Activated naive CD4-positive, alpha-beta T cell treated with Interleukin-2 at 50 U/mL for 16 hours (primary cell): Measurements from ENCODE around the gene CACNA1B.
A peak's percentile ranks its signal among the peaks of the same experiment; 100 is the strongest.
"Not testable (repeated sequence)": the region's sequence is repeated elsewhere in the genome, so short reads cannot be mapped to it uniquely, and the experiment has no call there.

Experiments used
- DNase-seq: peaks from one replicate; pipeline ENCODE4 v3.0.0-alpha.2; 2020

CACNA1B gene

DNA sequence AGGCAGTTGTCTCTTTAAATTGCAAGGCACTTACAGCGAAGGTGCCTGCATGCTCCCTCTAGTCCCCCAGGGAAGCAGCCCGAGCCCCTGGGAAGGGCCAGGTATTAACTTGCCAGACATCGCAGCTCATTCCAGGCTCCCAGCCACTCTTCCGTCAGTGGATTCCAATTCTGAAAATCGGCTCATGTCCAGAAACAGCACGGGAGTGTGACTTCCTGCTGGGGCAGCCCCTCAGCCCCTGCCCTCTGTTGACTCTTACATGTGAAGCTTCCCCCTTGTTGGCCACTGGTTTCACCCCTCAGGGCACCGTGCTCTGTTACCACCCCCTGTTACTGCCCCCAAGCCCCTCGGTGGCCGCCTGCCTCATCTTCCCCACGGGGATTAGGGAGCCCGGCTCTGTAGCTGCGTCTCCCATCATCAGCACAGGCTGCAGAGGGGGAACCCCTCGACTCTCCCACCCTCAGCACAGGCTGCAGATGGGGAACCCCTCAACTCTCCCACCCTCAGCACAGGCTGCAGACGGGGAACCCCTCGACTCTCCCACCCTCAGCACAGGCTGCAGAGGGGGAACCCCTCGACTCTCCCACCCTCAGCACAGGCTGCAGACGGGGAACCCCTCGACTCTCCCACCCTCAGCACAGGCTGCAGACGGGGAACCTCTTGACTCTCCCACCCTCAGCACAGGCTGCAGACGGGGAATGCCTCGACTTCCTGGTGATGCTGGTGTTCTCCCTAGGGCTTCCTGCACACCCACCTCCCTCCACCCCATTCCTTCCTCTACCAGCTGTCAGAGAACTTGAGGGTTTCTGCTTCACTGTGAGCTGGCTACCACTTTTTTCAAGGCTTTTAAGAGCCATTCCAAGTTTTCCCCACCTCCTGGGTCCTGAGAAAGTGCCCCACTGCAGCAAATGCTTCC is 11.1 kb upstream of the CACNA1B start:
- no peak for DNase-seq

DNA sequence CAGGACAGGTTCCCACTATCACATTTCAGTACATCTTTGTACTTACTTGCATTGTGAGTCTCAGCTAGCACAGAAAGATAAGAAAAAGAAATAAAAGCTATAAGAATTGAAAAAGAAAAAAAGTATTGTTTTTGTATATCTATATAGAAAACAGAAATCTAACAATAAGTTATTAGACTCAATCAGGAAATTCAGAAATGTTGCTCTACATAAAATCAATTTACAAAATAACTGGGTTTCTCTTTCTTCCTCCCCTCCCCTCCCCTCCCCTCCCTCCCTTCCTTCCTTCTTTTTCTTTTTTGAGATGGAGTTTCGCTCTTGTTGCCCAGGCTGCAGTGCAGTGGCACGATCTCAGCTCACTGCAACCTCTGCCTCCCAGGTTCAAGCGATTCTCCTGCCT is 7.2 kb upstream of the CACNA1B start:
- DNase-seq: no peak

DNA sequence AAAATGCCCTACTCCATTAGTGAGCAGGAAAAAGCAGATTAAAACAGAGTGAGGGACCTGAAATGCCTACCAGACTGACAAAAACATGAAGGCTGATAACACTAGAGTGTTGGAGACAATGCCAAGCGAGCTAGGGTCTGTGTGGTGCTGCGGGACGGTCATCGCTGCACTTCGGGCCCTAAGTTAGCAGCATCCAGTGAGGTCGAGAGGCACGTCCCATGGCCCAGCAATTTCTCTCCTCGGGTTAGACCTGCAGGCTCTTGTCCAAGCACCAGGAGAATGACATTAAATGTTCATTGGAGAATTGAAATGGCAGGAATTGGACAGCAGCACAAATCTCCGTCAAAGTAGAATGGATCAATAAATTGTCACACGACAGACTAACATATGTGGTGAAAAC is 5.3 kb upstream of the CACNA1B start:
- no peak for DNase-seq

DNA sequence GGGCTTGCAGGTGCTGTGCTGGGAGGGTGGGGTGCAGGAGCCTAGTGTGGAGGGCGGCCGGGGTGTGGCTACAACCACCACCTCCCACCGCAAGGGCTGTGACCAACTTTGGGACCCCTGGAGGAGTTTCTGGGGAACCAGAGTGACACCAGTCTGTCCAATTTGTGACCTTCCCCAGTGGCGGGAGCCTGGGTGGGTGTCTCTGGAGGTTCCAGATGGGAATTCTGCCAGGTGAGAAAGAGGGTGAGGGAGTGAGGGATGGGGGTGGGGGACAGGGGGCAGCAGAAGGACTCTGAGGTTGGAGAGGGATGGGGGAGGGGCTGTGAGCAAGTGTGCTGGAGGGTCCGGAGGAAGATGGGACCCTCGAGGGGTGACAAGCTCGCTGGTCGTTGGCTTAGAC is 4.2 kb upstream of the CACNA1B start:
- DNase-seq: no peak

DNA sequence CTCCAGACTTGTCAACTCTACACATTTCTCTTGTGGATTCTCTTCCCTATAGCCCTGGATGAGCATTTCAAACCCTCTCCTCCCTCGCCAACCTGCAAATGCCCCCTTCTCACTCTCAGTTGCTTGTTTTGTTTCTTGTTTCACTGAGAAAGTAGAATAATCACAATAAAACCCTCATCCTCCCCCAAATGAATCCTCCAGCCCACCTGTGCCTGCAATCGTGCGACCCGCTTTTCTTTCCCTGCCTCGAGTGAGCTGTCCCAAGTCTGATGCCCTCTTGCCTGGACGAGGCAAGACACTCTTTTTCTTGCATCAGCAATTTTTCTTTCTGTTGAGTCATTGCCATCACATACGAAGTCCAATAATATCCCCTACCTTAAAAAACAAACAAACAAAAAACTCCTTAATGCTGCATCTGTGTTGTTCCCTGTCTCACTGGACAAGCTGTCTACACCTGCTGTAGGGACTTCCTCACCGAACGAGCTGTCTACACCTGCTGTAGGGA is 3.7 kb upstream of the CACNA1B start:
- DNase-seq: no peak

DNA sequence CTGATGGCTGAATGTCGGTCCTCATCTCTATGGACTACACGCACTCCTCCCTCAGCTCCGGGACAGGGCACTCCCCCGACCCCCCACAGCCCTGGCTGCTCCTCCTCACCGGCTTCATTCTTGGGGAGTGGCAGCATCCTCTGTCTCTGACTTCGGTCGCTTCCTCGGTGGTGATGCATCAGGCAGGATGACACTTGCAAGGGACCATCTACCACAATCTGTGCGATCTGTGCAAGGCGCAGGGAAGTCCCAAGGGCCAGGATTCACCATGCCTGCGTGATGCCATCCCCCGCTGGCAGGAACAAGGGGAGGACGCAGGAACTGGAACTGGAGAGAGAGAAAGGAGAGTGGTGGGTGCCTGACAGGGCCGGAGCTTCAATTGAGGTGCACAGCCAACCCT is 2.2 kb upstream of the CACNA1B start:
- no peak for DNase-seq

DNA sequence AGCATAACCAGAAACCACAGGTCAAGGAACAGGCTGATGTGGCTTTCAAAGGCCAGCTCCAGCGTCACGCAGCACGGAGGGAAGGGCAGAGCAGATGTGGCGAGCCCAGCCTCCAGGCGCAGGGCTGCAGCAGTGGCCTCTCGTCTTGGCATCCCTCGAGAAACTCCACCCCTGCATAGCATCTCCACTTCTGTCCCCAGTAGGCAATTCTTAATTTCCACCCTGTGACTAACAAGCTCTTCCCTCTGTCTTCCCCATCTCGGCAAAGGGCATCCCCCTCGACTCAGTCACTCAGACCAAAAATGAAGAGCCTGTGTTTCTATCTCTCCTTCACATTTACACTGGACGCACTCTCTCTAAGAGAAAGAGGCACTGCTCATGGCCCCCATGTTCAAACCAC is 1.7 kb upstream of the CACNA1B start:
- DNase-seq: no peak

DNA sequence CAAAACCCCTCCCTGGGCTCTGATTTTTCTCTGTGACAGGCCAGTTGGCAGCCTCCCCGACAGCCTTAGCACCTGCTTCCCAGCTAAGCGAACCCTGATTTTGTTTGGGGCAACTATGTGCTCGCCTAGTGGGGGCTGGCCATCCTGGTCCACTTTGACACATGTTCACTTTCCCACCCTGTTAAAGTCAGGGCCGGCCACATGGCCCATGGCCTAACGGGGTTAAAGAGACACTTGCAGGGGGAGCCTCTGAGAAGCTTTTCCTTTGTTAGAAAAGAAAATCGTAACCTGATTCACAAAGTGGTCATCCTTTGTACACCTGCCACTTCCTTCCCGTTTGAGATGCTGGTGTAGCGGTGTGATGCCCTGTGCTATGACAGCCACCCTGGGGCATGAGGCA is 1.3 kb upstream of the CACNA1B start:
- no peak for DNase-seq

DNA sequence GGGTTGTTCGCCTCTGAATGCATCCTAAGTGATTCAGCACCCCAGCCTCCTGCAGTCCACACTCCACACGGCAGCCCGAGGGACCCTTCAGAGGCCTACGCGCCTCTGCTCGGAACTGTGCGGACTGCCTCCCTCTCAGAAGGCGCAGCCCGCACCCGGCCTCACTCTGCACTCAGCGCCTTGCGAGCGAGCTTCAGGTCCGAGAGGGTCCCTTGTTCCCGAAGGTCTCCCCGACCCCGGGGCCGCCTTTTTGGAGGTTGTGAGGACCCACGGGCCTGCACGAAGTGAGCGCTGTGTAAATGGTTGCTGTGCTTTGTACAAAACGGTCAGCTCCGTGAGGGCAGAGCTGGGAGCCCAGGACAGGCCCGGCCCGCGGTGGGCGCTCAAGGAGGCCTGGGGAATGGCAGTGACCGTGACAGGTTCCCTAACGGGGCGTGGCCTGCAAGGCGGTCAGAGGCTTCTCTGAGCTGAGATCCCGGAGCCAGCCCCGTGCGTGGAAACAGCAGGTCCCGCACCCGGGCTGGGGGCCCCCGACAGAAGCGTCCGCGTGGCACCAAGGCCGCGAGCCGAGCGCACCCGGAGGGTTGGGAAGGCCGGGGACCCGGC is 698 bp upstream of the CACNA1B start:
- no peak for DNase-seq

DNA sequence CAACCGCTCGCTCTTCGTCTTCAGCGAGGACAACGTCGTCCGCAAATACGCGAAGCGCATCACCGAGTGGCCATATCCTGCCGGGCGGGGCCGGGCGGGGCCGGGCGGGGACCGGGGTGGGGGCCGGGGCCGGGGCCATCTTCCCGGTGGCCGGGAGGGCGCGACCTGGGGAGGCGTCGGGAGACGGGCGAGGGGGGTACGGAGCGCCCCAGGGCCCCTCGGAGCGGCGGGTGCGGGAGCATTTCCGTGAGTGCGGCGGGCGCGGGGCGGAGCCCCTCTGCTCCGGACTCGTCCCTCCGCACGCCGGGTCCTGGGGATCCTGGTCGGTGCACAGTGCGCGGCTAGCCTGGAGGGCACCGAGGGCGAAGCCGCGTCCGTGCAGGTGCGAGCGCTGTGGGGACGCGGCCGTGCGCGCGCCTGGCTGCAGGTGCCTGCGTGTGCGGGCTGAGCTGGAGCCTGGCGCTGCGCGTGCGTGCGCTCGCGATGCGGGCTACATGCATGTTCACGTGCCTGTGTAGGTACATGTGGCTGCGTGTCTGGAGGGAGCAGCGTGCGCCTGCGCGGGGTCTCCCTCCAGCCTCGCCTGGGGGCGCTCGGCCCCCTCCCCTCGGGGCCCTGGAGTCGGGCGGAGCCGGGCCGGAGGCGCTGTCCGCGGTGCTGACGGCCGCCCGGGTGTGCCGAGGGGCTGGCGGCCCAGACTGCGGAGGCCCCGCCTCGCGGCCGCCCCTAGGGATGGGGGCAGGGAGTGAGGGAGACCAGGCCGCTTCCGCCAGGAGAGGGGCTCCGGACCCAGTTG is 762 bp downstream of the CACNA1B start:
- DNase-seq: peak; percentile 8

DNA sequence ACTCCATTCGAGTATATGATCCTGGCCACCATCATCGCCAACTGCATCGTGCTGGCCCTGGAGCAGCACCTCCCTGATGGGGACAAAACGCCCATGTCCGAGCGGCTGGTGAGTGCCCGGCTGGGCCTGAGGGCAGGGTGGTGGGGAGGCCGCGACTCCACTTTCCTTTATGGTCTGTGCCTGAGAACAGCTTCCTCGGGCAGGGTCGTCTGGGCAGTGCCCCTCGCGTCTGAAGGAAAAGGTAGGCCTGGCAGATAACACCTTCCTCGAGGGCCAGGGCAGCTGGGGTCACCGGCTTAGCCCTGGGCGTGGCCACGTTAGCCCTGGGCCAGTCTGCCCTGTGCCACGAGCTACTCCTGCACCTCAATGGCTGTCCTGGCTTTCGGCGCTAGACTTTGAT is 1.5 kb downstream of the CACNA1B start:
- no peak for DNase-seq

DNA sequence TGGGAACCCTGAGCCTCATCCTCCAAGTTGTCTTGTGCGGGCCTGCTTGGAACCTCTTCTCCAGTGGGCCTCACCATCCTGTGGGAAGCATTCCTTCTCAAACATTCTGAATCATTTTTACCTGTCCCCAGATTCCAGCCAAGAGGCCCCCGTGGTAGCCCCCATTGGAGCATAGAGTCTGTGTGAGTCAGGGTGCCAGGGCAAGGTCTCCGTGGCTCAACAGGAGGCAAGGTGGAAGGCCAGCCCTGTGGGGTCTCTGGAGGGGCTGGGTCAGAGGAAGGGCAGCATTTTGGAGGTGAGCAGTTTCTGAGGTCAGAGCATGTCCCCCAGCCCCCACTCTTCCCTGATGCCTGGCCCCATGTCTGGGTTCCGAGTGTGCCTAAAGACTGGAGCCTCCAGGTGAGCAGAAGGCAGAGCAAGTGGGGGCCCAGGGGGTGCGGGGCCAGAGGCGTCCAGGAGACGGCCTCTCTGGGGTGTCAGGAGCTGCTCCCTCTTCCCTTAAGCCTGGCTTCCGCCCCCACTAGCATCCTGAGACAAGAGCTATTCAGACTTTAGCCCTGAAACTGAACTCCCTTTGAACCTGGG is 2.1 kb downstream of the CACNA1B start:
- DNase-seq: no peak

DNA sequence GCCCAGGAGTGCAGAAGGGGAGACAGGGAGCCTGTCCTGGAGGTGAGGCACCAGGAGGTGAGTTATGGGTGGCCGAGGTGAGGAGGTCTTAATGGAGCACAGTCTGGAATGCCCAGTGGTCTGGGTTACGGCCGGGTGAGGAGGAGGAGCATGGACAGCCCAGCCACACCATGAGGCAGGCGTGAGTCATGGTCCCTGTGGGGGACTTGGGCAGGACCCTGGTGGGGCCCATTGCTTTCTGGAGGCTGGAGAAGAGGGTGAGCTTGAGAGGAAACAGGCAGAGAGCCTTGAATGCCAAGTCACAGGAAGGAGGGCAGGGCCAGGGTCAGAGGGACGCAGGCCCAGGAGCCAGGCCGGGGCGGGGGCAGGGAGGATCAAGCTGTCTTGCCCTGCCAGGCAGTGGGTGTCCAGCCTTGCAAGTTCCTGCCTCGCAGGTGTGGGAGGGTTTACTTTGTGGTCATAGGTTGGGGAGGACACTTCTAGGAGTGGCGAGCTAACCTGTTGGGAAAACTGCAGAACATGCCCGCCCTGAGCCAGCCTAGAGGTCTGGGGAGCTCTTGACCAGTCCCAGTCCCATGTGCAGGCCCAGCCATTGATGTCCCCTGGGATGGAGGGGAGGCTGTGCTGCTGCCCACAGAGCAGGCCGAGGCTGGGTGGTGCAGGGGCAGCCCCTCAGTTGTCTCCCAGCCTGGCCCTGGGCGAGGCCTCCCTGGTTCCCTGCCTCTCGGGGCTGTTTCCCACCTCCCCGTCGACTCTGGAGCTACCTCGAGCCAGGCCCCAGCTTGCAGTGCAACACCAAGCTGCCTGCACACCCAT is 2.8 kb downstream of the CACNA1B start:
- no peak for DNase-seq

DNA sequence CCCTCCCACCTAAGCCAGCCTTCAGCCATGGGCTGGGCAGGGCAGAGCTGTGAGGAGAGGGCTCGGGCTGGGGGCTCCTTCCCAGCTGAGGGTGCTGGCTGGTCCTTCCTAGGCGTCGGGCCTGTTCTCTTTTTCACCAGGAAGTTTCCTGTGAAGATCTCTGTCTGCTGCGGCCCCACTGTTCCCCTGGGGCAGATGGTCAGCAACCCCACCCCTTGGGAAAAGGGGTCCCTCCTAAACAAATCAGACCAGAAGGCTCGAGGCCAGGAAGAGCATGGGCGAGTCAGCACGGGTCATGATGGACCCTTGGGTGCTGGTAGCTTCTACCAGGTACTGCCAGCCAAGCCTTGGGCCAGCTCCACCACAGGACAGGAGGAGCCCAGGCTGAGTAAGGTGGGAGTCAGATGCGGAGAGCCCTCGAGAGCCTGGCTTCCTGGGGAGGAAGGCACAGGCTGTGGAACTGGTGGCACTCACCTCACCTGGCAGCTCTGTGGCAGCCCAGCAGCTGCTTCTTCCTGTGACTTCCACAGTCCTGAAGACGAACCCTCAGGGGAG is 3.5 kb downstream of the CACNA1B start:
- DNase-seq: no peak

DNA sequence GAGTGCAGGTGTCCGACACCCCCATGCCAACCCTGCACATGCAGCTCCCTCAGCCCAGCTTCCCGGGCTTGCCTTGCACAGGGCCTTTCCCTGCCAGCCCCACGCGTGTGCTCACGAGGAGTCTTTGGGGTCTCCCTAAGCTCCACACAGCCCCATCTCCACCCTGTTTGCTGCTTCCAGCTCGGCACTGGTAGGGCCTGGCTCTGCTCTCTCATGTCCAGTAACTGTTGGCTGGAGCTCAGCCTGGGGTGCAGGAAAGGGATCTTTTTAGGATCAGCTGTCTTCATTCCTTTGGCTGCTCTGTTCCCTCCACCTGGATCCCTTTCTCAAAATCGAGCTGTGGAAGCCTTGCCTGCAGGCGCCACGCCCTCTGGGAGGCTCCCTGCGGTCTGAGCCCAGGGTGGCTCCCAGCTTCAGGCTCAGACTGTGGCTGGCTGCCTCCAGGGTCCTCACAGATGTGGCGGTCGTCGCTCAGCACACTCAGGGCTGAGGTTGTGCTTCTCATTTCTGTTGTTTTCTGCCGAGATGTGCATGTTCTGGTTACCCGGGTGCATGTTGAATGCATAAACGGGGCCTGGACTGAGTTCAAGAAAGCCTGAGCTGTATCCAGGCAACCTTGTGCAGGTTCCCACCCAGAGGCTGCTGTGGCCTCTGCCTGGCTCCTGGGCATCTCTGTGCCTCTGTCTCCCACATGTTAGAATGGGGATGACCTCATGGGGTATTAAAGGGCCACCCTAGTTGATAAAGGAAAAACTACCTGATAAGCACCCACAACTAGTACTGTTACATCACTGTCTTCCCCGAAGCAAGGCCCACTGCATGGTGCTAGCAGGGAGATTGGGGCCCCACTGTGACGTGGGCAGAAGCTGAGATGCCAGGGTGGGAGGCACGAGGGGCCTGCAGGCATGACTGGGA is 4.3 kb downstream of the CACNA1B start:
- no peak for DNase-seq

DNA sequence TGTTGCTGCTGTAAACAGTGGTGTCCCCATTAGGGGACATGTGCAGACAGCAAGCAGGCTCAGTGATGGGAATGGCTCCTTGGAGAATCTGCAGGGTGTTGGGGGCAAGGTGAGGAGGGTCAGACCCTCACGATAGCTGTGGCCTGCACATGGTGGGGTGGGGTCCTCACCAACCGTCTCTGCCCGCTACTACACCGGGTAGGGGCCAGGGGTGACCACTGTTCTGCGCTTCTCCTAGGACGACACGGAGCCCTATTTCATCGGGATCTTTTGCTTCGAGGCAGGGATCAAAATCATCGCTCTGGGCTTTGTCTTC is 4.9 kb downstream of the CACNA1B start:
- no peak for DNase-seq

DNA sequence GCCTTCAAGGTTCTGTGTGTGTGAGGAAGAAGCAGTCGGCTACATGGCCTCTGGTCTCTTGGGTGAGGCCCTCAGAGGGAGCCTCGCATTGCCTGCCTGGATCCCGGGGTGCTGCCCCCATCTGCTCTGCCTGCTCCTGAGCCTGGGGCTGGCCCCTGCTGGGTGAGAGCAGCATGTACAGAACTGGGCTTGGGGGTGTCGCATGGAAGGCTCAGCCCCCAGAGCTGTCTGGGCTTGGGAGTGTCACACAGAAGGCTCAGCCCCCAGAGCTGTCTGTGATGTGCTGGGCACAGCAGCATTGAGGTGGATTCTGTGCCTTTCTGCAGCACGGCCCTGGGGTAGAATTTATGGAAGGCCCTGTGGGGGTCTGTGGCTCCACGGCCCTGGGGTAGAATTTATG is 6.4 kb downstream of the CACNA1B start:
- not testable (repeated sequence) for DNase-seq

DNA sequence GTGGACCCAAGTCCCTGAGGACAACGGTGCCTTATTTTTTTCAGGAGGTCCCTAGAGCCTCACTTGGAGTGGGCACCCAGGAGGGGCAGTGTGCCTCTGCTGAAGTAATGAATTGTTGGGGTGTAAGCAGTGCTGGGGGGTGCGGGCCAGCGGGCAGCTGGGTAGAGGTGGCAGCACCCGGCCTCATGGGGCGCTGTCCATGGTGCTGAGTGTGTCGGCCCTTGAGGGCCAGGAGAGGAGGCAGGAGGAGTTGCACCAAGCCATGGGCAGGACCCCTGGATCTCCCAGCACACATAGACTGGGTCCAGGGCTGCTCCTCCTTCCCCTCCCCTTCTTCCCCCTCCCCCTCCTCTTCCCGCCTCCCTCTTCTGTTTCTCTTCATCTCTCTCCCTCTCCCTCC is 7.0 kb downstream of the CACNA1B start:
- DNase-seq: peak; percentile 6

DNA sequence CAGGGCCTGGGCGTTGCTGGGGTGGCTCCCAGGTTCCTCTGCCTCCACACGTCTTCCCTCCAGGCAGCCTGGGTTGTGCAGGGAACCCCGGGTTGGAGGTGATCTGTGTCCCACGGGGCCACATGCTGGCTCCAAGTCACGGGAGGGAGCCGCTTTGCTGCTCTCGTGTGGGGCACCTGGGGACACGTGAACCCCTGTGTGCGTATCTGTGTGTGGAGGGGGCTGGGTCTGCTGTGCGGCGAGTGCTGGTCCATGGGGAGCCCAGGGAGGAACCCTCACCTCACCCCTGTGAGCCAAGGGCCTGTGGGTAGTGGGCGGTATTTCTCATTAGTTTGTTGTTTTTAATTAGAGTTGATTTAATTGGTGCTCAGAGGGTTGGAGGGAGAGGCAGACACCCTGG is 7.5 kb downstream of the CACNA1B start:
- not testable (repeated sequence) for DNase-seq

DNA sequence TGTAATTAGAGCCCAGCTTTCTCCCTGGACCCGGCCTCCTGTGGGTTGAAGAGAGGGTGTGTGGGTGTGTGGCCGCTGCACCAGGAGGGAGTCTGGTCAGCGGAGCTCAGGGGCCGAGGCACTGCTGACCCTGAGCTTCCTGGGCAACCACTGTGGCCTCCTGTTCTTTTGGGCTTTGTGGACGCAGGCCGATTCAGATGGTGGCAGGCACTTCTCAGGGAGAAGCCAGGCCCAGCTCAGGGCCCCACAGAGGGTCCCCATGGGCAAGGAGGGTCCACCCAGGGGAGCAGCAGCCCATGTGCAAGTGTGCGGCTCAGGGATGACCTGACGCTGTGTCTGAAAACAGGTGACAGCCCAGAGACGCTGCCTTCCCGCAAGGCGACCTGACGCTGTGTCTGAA is 11.0 kb downstream of the CACNA1B start:
- DNase-seq: not testable (repeated sequence)

DNA sequence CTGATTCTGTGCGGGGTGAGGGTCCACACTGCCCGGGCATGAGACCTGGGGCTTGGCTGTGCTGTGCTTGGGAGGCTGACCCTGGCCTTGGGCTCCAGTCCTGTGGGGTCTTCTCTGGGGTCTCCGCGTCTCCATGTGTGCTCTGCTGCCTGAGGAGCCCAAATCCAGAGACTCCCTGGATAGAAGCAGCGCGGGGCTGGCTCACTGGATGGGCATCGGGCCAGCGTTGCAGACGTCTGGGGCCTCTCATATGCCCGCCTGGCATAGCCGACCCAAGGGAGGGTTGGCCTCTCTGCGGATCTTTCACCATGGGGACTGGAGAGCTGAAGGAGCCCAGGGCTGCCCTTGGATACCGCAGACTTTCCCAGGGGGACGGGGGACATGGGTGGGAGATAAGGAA is 12.4 kb downstream of the CACNA1B start:
- DNase-seq: not testable (repeated sequence)
